GM18502 (cell line): Measurements from ENCODE around the gene PEX7.
A peak's percentile ranks its signal among the peaks of the same experiment; 100 is the strongest.
"Not testable (repeated sequence)": the region's sequence is repeated elsewhere in the genome, so short reads cannot be mapped to it uniquely, and the experiment has no call there.

Experiments used
- ATAC-seq: cut with Tn5 transposase; IDR thresholded peaks from one replicate; pipeline ENCODE4 v1.9.1; 2021; ENCODE audit warnings: mild to moderate bottlenecking; ENCODE audit not compliant: unreplicated experiment, poor library complexity

The PEX7 gene

DNA sequence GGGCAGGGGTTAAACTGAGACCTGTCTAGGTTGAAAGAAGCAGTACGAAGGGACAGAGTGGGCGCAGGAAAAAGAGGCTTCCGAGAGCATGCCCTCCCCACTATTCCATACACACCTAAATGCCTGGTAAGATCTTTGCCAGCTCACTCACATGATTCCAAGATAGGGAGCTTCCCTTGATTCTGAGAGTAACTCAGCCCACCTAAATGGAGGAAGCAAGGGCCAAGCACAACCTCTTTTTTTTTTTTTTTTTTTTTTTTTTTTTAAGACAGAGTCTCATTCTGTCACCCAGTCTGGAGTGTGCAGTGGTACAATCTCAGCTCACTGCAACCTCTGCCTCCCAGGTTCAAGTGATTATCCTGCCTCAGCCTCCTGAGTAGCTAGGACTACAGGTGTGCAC lies 33.0 kb upstream of the PEX7 start:
- ATAC-seq, result not testable (repeated sequence)

DNA sequence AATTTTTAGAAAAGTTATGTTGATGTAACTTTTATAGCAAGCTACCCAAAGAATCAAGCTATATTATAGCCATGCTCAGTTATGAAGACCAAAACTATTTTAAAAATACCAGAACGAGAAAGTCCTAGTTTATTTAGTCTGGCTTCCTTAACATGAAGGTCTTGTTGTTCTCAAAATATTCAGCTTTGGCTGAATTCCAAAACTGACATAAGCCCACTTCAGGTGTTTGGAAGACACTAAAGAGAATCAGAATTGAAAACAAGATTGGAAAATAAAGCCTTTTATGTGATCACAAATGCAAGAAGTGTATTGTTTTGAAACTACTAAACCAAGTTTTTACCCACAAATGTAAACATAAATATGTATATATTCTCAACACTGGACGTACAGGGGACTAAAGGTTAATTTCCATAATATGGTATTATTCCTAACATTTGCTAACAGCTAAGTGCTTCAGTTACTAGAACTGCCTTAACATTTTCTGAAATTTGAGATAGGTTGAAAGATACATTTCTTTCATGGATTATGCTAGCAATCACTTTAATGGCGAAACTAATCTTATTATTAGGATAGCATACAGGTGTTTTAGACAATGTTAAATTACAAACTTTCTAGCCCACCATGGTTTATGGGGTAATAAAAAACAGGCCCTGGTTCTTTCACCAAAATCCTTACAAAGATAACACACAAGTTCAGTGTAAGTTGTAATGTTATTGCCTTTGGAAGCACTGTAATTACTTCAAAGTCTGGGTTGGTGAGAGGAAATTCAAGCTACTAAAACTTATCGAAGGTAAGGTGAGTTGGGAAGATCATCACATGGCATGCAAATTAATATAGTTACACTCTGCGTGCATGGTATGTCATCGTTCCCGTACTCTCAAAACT lies 31.7 kb upstream of the PEX7 start:
- ATAC-seq, result no peak

DNA sequence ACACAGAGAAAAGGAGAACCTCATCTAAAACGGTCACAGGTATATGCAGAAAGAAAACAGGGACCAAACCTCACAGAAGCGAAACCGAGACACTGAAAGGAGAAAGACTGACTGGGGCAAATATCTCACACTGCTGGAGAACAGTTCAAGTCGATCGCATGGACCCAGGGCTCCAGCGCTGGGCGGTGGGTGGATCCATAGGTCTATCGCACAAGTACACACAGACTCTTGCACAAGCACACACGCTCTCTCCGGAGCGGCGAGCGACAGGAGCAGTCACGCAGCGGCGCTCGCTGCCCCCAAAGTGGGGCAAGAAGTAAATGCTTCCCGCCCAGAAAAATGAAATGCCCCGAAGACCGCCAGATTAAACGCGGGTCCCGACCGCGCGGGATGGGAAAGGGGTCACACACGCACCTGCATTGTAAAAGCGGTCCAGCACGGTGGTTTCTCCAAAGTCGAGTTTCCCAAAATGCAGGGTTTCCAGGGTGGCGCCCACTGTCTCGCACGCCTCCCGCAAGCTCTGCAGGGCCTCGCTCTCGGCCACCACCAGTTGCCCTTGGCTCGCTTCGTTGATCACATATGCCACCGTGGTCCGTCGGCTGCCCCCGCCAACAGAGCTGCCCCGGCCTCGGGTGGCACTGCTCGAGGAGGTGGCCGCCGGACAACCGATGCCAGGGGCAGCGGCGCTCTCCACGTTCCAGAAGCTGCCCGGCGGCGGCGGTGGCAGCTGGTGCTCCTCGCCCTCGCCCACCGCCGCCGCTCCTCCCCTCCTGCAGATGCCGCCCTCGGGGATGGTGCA lies 30.9 kb upstream of the PEX7 start:
- peak; percentile 45 for ATAC-seq

DNA sequence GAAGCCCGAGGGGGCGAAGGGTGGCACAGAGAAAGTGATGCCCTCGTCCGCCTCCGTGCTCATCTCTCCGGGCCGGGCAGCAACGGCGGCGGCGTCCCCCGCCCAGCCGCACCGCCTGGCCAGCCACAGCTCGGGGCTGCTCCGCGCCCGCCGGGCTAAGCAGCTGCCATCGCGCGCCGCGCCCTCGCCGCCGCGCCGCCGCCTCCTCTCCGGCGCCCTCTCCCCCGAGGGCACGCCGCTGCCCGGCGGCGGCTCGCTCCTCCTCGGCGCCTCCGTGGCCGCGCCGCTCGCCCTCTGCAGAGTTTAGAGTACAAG lies 30.3 kb upstream of the PEX7 start:
- ATAC-seq, result no peak

- ATAC-seq, result peak; percentile 64
Observed at GRCh38 chr6:136792410-136793262, 29.8 kb upstream of the PEX7 start, which contains the start of gene MAP3K5. MAP3K5 (minus strand) TSS chr6:136792477; CDS start chr6:136792157, 320 bp downstream.

DNA sequence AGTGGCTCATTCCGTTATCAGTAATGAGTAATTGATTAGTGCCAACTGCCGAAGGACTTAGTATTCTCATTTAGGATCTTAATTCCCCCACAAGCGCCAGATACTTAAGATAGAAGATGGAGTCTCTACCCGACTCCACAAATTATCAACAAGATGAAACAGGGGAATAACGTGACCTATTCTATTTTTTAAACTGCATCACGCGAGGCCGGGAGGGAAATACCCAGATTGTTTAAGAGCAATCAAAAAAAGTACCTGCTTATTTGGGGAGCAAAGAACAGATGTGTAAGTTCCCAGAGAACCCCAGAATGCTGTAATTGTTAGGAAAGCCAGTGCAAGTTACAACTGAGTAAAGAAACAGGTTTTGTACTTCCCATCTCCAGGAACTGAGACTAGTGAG lies 29.0 kb upstream of the PEX7 start:
- ATAC-seq, result no peak

GRCh38 chr6:136795386-136795785 lies 27.0 kb upstream of the PEX7 start:
- ATAC-seq, result no peak

GRCh38 chr6:136795996-136796395 lies 26.4 kb upstream of the PEX7 start:
- no peak for ATAC-seq

DNA sequence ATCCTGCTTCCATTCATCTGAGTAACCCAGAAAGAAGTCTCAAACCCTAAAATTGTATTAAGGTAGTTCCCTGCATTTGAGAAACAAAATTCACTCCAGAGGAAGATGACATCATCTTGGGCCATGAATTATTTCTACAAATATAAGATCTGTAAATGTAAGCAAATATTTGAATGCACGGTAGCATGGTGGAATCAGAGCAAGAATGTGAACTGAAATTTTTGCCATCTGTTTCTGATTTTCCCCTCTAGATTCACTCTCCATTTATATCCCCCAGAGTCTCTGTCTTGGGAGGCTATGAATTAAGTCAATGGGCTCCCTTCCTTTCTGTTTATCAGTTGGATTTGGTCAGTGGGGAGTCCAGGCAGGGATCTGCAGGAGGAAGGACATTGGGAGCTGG lies 24.3 kb upstream of the PEX7 start:
- no peak for ATAC-seq

DNA sequence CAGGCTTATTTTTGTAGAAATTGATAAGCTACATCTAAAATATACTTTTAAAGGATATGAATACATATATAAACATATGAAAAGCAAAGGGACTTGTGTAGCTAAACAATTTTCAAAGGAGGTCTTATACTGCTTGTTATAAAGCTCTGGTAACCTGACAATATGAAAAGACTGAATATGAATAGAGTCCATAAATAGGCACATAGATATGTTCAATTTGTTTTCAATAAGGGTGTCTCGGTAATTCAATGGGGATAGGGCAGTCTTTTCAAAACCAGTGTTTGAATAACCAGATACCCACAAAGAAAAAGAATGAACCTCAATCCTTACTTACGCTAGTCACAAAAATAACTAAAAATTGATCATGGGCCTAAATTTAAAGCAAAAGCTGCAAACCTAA lies 20.8 kb upstream of the PEX7 start:
- ATAC-seq, result no peak

GRCh38 chr6:136803608-136804007 lies 18.8 kb upstream of the PEX7 start:
- no peak for ATAC-seq

GRCh38 chr6:136809091-136809860 lies 13.1 kb upstream of the PEX7 start:
- ATAC-seq, result no peak

DNA sequence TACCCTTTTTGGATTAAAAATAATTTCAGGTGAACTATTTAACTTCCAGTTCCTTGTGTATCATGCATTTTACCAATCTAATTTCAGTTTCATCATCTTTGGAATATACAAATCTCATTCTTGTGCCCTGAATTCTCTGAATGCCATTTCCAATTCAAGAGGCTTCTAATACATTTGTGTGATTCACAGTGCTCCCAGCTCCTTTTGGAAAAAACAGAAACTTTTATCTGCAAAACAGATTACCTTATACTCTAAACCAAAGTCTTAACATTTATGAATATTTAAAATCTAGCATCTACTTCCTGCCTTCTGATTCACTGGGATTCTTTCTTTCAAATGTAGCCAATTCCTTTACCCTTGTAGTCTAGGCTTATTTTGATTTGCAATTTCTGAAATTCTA lies 11.1 kb upstream of the PEX7 start:
- ATAC-seq, result no peak

DNA sequence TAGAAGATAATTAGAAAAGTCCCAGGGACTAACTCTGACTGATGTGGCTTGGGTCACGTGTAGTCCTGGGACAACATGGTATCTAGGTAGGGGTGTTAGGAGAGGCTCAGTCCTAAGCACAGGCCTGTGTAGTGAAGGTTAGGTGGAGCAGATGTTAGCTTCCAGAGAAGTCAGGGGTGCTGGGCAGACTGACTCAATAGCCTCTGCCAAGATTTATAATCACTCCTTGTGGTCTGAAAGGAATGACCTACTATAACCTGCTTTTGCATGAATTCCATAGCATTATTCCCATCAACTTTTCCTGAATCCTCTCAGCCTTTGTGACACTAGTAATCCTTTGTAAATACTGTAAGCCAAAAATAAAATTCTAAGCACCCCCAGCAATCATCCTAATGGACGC lies 10.2 kb upstream of the PEX7 start:
- no peak for ATAC-seq

DNA sequence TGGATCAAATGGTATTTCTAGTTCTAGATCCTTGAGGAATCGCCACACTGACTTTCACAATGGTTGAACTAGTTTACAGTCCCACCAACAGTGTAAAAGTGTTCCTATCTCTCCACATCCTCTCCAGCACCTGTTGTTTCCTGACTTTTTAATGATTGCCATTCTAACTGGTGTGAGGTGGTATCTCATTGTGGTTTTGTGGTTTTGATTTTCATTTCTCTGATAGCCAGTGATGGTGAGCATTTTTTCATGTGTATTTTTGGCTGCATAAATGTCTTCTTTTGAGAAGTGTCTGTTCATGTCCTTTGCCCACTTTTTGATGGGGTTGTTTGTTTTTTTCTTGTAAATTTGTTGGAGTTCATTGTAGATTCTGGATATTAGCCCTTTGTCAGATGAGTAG lies 6.8 kb upstream of the PEX7 start:
- not testable (repeated sequence) for ATAC-seq

DNA sequence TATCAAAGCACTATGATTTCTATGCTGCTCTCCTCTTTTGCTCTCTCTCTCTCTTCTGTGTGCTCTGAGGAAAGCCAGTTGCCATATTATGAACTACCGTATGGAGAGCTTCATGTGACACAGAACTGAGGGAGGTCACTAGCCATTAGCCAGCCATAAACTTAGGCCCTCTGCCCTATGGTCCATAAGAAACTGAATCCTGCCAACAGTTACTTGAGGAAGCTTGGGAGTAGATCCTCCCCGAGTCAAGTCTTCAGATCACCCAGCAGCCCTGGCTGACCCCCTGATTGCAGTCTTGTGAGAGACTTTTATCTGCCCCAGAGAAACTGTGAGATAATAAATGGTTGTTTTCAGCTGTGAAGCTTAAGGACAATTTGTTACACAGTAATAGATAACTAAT lies 5.7 kb upstream of the PEX7 start:
- no peak for ATAC-seq

- ATAC-seq, result no peak
Observed at GRCh38 chr6:136820561-136820960, 1.8 kb upstream of the PEX7 start.

DNA sequence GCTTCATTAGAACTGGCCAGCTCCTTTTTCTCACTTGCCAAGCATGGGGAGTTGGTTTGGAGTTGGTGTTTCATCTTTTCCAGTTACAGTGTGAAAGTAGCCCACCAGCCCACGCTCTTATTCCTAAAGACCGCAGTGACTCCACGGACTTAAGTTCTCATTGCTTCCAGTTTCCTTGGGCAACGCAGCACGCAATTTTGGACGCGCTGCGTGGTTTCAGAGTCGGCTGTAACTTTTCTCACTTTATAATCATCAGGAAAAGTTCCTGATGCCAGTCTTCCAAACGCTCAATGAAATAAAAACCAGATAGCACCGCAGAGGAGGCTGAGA lies 381 bp upstream of the PEX7 start:
- peak; percentile 5 for ATAC-seq

DNA sequence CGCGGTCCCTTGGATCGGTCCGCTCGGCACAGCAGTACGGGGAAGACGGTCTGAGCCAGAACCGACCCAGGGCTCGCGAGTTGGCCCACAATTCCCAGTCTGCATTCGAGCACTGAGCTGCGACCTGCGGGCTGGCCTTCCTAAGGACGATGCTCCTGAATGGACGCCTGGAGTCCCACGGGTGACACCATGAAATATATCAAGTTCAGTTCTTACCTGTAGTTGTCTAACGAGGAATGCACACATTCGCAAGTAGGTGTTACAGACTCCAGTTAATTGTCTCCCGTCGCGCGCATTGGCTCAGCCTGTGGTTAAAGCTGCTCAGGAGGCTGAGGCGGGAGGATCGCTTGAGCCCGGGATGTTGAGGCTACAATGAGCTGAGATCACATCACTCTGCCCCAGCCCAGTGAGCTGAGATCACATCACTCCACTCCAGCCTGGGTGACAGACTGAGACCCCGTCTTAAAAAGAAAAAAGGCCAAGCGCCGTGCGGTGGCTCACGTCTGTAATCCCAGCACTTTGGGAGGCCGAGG lies 802 bp downstream of the PEX7 start:
- no peak for ATAC-seq

GRCh38 chr6:136826216-136826615 lies 3.8 kb downstream of the PEX7 start:
- no peak for ATAC-seq
